GM18508 (cell line): Measurements from ENCODE around the gene MRPS30.
"Not testable (repeated sequence)": the region's sequence is repeated elsewhere in the genome, so short reads cannot be mapped to it uniquely, and the experiment has no call there.

ENCODE experiments used
- ATAC-seq: cut with Tn5 transposase; IDR thresholded peaks from one replicate; pipeline ENCODE4 v1.9.1; 2021; ENCODE audit warnings: moderate number of reproducible peaks; ENCODE audit not compliant: insufficient read depth, unreplicated experiment

The MRPS30 gene

GRCh38 chr5:44809956-44810420 lies 1.2 kb downstream of the MRPS30 start:
- no peak for ATAC-seq

GRCh38 chr5:44814761-44815160 lies 6.0 kb downstream of the MRPS30 start:
- no peak for ATAC-seq

GRCh38 chr5:44821164-44821563 lies 12.4 kb downstream of the MRPS30 start:
- ATAC-seq = no peak

GRCh38 chr5:44824662-44825061 lies 15.9 kb downstream of the MRPS30 start:
- not testable (repeated sequence) for ATAC-seq

GRCh38 chr5:44827681-44828080 lies 18.9 kb downstream of the MRPS30 start:
- ATAC-seq = no peak

GRCh38 chr5:44828719-44829118 lies 20.0 kb downstream of the MRPS30 start:
- ATAC-seq = no peak

GRCh38 chr5:44830951-44831350 lies 22.2 kb downstream of the MRPS30 start:
- no peak for ATAC-seq

- no peak for ATAC-seq
Observed at GRCh38 chr5:44833249-44833648, 24.5 kb downstream of the MRPS30 start.

- ATAC-seq = no peak
Observed at GRCh38 chr5:44835693-44836092, 26.9 kb downstream of the MRPS30 start.

- no peak for ATAC-seq
Observed at GRCh38 chr5:44839018-44839681, 30.4 kb downstream of the MRPS30 start.

- ATAC-seq = no peak
Observed at GRCh38 chr5:44842496-44843282, 33.9 kb downstream of the MRPS30 start.

GRCh38 chr5:44844744-44845143 lies 36.0 kb downstream of the MRPS30 start:
- ATAC-seq = no peak

- no peak for ATAC-seq
Observed at GRCh38 chr5:44845777-44846176, 37.0 kb downstream of the MRPS30 start.

GRCh38 chr5:44847206-44847852 lies 38.6 kb downstream of the MRPS30 start:
- ATAC-seq = no peak

- ATAC-seq = no peak
Observed at GRCh38 chr5:44860267-44860666, 51.5 kb downstream of the MRPS30 start.

GRCh38 chr5:44862808-44863207 lies 54.1 kb downstream of the MRPS30 start:
- no peak for ATAC-seq
